Upper lobe of right lung (tissue), 1 donor: ENCODE results near the gene CDH10. TPM values are rescaled to one million over a fixed set of nuclear protein-coding genes. Genes with fewer than 3 reads are reported as not detected.

Experiments
- ATAC-seq: fragments of 200-7000 bp; cut with Tn5 transposase; one replicate; pipeline ENCODE4 v1.9.1; 2020; ENCODE audit warnings: mild to moderate bottlenecking, moderate library complexity
- DNase-seq: peaks from one replicate; pipeline ENCODE4 v3.0.0-alpha.2; 2020
- H3K27ac ChIP-seq: fragments of 200-600 bp; one replicate; pipeline ENCODE4 v1.8.0; 2022
- H3K27me3 ChIP-seq: fragments of 200-600 bp; one replicate; pipeline ENCODE4 v1.8.0; 2022; ENCODE audit warnings: mild to moderate bottlenecking
- H3K36me3 ChIP-seq: fragments of 200-600 bp; one replicate; pipeline ENCODE4 v1.8.0; 2022
- H3K4me1 ChIP-seq: fragments of 200-600 bp; one replicate; pipeline ENCODE4 v1.8.0; 2022
- H3K4me3 ChIP-seq: fragments of 200-600 bp; one replicate; pipeline ENCODE4 v1.8.0; 2022; ENCODE audit warnings: mild to moderate bottlenecking
- H3K9me3 ChIP-seq: fragments of 200-600 bp; one replicate; pipeline ENCODE4 v1.8.0; 2022
- intact Hi-C: fragments of 100-400 bp; cut with DNase I; formaldehyde crosslinking; loops from one replicate; pipeline ENCODE4 v1.11.0; 2022
- total RNA-seq: library from RNA; stranded (reverse); fragmentation: NEBNext Ultra II Directional; extraction: Animal tissue kit (Norgen Biotek cat#: 25700); gene quantifications from one replicate; pipeline ENCODE4 v1.2.1, GENCODE V29; 2021
- TF ChIP-seq, protein P1 (sequence below): fragments of 200-600 bp; IDR thresholded peaks from one replicate; pipeline ENCODE4 v1.8.0; 2022; ENCODE audit warnings: antibody characterized with exemption
- donor health status: DM: no; HTN: yes; CAD: no; lungs with severe emphysema.

CDH10 gene
- total RNA-seq, 1 donor from 2014 or later = not detected

DNA sequence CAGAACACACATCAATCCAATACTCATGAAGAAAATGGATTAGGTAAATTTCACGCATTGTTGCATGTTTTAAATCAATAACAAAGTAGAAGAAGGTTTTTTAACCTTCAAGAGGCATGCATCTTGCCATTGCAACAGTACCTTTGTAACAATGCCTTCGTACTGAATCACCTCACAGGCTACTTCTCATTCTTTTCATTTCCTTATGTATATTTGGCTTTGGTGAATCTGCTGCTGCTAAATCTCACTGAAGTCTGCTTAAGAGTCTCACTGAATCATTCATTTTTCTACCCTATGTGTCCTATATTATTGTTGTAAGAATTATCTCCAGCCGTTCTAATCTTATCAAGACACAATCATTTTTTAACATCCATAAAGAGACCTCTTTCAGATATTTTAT lies 152.5 kb downstream of the CDH10 start:
- no peak for DNase-seq
- H3K9me3 ChIP-seq = no peaks in the 10 kb centered on the region
- no peaks in the 10 kb centered on the region for H3K4me1 ChIP-seq
- no peak overlapping the region for H3K27ac ChIP-seq
- no peaks in the 10 kb centered on the region for H3K27me3 ChIP-seq
- no peak overlapping the region for H3K4me3 ChIP-seq
- intact Hi-C loops = no loop called here
- TF ChIP-seq, protein P1, sequence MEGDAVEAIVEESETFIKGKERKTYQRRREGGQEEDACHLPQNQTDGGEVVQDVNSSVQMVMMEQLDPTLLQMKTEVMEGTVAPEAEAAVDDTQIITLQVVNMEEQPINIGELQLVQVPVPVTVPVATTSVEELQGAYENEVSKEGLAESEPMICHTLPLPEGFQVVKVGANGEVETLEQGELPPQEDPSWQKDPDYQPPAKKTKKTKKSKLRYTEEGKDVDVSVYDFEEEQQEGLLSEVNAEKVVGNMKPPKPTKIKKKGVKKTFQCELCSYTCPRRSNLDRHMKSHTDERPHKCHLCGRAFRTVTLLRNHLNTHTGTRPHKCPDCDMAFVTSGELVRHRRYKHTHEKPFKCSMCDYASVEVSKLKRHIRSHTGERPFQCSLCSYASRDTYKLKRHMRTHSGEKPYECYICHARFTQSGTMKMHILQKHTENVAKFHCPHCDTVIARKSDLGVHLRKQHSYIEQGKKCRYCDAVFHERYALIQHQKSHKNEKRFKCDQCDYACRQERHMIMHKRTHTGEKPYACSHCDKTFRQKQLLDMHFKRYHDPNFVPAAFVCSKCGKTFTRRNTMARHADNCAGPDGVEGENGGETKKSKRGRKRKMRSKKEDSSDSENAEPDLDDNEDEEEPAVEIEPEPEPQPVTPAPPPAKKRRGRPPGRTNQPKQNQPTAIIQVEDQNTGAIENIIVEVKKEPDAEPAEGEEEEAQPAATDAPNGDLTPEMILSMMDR = no peak
- no peak for ATAC-seq
- no peaks in the 10 kb centered on the region for H3K36me3 ChIP-seq

DNA sequence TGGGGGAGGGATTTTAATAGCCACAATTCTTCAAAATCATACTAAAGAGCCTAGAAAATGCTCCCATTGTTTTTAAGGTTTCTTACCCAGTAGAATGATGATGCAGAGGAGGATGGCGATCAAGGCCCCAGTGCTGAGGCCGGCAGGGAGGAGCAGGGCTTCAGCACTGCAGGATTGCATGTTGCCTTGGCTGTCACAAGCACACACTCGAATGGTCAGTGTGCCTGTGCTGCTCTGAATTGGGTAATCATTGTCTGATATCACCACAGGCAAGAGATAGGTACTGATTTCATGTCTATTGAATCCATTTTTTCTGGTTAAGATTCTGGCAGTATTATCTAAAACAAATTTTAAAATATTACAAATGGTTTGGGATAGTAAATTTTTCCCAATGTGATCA lies 153.3 kb downstream of the CDH10 start:
- DNase-seq = no peak
- H3K4me3 ChIP-seq = no peak overlapping the region
- no peaks in the 10 kb centered on the region for H3K4me1 ChIP-seq
- H3K27ac ChIP-seq = no peak overlapping the region
- no peaks in the 10 kb centered on the region for H3K9me3 ChIP-seq
- intact Hi-C loops = no loop called here
- TF ChIP-seq, protein P1 = no peak
- no peak for ATAC-seq
- H3K36me3 ChIP-seq = no peaks in the 10 kb centered on the region
- H3K27me3 ChIP-seq = no peaks in the 10 kb centered on the region

DNA sequence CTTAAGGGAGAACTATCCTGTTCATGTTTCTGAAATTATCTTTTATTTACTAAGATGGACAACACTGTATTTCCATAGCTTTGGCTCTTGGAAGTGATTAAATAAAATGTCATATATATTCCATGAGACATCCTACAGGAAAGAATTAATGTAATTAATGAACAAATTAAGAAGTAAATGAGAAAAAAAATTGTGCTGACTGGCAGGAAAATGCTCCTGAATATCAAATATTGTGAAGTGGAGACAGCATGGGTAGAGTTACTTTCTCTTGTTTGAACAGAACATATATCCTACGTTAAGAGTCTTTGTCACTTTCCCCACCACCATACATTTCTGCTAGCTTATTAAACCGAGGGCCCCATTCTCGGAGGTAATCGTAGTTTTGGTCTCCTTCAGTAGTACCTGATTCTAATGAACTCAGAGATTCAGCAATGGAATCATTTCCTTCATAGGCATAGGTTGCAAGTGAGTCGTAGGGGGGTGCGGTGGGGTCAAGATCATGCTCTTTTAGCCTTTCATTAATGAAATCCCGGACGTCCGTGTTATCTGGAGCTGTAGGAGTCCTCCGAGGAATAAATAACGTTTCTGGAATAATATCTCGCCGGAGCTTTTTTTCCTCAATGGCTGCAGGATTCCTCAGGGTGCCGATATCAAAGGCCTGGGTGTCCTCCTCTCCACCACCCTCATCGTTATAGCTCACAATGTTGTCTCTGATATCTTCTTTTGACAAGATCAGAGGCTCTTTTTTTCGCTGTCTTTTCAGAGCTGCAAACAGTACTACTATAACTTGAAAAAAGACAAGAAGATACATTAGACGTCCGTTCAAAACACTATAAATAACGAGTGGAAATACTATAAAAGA lies 157.2 kb downstream of the CDH10 start:
- no peaks in the 10 kb centered on the region for H3K36me3 ChIP-seq
- intact Hi-C loops = no loop called here
- H3K9me3 ChIP-seq = no peaks in the 10 kb centered on the region
- TF ChIP-seq, protein P1 = no peak
- ATAC-seq (no peak), DNase-seq (no peak)
- H3K27me3 ChIP-seq = no peaks in the 10 kb centered on the region
- no peaks in the 10 kb centered on the region for H3K4me1 ChIP-seq
- no peak overlapping the region for H3K27ac ChIP-seq
- H3K4me3 ChIP-seq = no peak overlapping the region

DNA sequence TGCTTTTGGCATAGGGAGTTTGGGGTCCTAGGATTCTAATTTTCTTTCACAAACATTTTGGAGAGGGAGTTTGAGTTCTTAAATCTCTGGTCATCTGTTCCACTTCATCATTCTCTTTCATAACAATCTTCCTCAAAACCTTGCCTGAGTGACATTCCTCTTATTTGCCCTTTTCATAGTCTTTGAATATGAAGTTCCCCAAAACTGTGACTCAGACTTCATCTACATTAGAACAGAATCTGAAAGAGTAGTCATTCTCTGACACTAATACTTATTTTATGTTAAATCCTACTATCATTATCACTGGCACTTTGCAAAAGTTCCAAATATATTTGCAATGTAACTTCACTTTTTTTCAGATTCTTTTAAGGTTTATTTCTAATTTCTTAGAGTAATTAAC lies 163.8 kb downstream of the CDH10 start:
- intact Hi-C loops = no loop called here
- Histone ChIP-seq H3K27ac (no peak overlapping the region), H3K36me3 (no peaks in the 10 kb centered on the region), H3K9me3 (no peaks in the 10 kb centered on the region), H3K4me1 (no peaks in the 10 kb centered on the region), H3K4me3 (no peak overlapping the region), H3K27me3 (no peaks in the 10 kb centered on the region)
- DNase-seq (no peak), ATAC-seq (no peak)
- TF ChIP-seq, protein P1 = no peak

DNA sequence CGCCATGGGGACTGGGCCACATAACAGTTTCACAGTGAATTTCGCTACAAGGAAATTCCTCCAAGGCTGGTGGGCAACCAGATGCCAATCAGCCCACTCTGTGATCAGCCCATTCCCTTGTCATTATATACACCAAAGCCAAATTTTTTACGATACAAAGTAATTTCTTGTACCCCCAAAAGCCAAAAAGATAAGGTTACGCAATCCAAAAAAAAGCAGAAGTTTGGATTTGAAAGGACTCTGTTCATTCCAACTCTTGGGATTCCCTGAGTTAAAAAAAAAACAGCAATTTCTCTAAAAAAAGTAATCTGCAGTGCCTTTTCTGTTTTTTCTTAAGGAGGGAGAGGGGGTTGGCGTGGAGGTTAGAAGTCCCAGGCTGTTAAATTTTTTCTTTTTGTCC lies 166.8 kb downstream of the CDH10 start:
- Histone ChIP-seq H3K36me3 (no peaks in the 10 kb centered on the region), H3K4me3 (no peak overlapping the region), H3K27ac (no peak overlapping the region), H3K27me3 (no peaks in the 10 kb centered on the region), H3K4me1 (no peaks in the 10 kb centered on the region), H3K9me3 (no peaks in the 10 kb centered on the region)
- no peak for ATAC-seq
- no peak for DNase-seq
- intact Hi-C loops = no loop called here
- TF ChIP-seq, protein P1 = no peak
